K562 (cell line): ENCODE results near the gene PRXL2B. TPM values are rescaled to one million over a fixed set of nuclear protein-coding genes. Genes with fewer than 3 reads are reported as not detected.

ENCODE experiments used
- ADNP ChIP-seq: fragments of 200-800 bp; sonication (Bioruptor generic); IDR thresholded peaks from 2 replicates; pipeline ENCODE4 v1.6.1; 2016; ENCODE audit warnings: missing genetic modification characterization, missing compliant biosample characterization
- ATF3 ChIP-seq, 2 experiments: fragments of 450-650 bp in 1 of 2; sonication (generic) in 1 of 2; formaldehyde crosslinking in 1 of 2; IDR thresholded peaks in 1 of 2; conservative IDR thresholded peaks in 1 of 2; 2 replicates each; pipeline versions ENCODE4 v1.6.1 to v1.8.1; 2016 to 2023; ENCODE audit warnings: mild to moderate bottlenecking in 2 of 2, moderate library complexity in 2 of 2, inconsistent platforms in 1 of 2, missing genetic modification reagents in 1 of 2
- HNRNPLL ChIP-seq: fragments of 200-400 bp; formaldehyde crosslinking; IDR thresholded peaks from 2 replicates; pipeline ENCODE4 v1.6.1; 2017; ENCODE audit warnings: low read length, low read depth, mild to moderate bottlenecking; ENCODE audit not compliant: poor library complexity, severe bottlenecking
- KLF13 ChIP-seq: fragments of 450-650 bp; IDR thresholded peaks from 2 replicates; pipeline ENCODE4 v1.6.1; 2016; ENCODE audit warnings: missing genetic modification characterization, low read depth, mild to moderate bottlenecking, missing compliant biosample characterization, moderate library complexity, borderline replicate concordance
- MLX ChIP-seq, 2 experiments: fragments of 450-650 bp in 1 of 2; sonication (generic) in 1 of 2; formaldehyde crosslinking; conservative IDR thresholded peaks; 2 replicates each; pipeline versions ENCODE4 v1.4.0 to v1.8.1; 2020 to 2022; ENCODE audit warnings: mild to moderate bottlenecking in 1 of 2, missing genetic modification reagents in 1 of 2
- NCOR1 ChIP-seq: fragments of 450-650 bp; IDR thresholded peaks from 2 replicates; pipeline ENCODE4 v1.6.1; 2016; ENCODE audit warnings: mild to moderate bottlenecking, moderate library complexity
- NFE2L1 ChIP-seq: fragments of 450-650 bp; IDR thresholded peaks from 2 replicates; pipeline ENCODE4 v1.6.1; 2016; ENCODE audit warnings: missing genetic modification characterization, low read depth, mild to moderate bottlenecking, missing compliant biosample characterization, moderate library complexity, borderline replicate concordance
- TAF15 ChIP-seq: fragments of 200-400 bp; formaldehyde crosslinking; IDR thresholded peaks from 2 replicates; pipeline ENCODE4 v1.6.1; 2017; ENCODE audit warnings: mild to moderate bottlenecking, low read depth, low read length, moderate library complexity
- THAP12 ChIP-seq: fragments of 250-450 bp; sonication (Bioruptor Pico); IDR thresholded peaks from 2 replicates; pipeline ENCODE4 v1.9.0; 2021; ENCODE audit warnings: mild to moderate bottlenecking, inconsistent platforms
- UBTF ChIP-seq, 2 experiments: IDR thresholded peaks; 2 replicates each; pipeline ENCODE4 v1.6.1; 2012; ENCODE audit warnings: improper control_type of control experiment in 2 of 2, low read depth in 2 of 2, low read length in 2 of 2, borderline replicate concordance in 1 of 2
- ZBTB11 ChIP-seq, 3 experiments: fragments of 200-800 bp in 1 of 3; fragments of 250-450 bp in 1 of 3; fragments of 450-650 bp in 1 of 3; sonication (Bioruptor Pico) in 1 of 3; sonication (Bioruptor generic) in 1 of 3; formaldehyde crosslinking in 1 of 3; IDR thresholded peaks; 2 replicates each; pipeline versions ENCODE4 v1.6.1 to v1.8.0; 2016 to 2022; ENCODE audit warnings: mild to moderate bottlenecking in 2 of 3, missing genetic modification characterization in 2 of 3, missing compliant biosample characterization in 1 of 3, moderate library complexity in 1 of 3
- ZFP36 ChIP-seq: fragments of 150-350 bp; IDR thresholded peaks from 2 replicates; pipeline ENCODE4 v1.6.1; 2018; ENCODE audit warnings: low read length, low read depth; ENCODE audit not compliant: partially characterized antibody
- ZNF282 ChIP-seq: sonication (generic); formaldehyde crosslinking; IDR thresholded peaks from 2 replicates; pipeline ENCODE4 v1.8.1; 2023; ENCODE audit warnings: missing genetic modification reagents
- ZNF780A ChIP-seq: fragments of 250-450 bp; sonication (Bioruptor Pico); IDR thresholded peaks from 2 replicates; pipeline ENCODE4 v1.5.0; 2021; ENCODE audit warnings: mild to moderate bottlenecking
- polyA plus RNA-seq, 8 experiments: library from polyadenylated mRNA; depleted of rRNA in 4 of 8; stranded (reverse) in 5 of 8; unstranded in 3 of 8; fragments of >200 nt; fragmentation: Nextera tagmentation in 2 of 8; fragmentation: Illumina TruSeq in 1 of 8; extraction: Ambion mirVana in 2 of 8; extraction: Trizol in 1 of 8; gene quantifications; 2 replicates each; pipeline versions ENCODE4 v1.2.1 to v1.2.3, GENCODE V29; 2011 to 2014; ENCODE audit warnings: inconsistent platforms in 1 of 8, missing spikeins in 1 of 8
- total RNA-seq, 7 experiments: library from RNA; depleted of rRNA in 6 of 7; stranded (reverse); fragments of >200 nt in 6 of 7; fragmentation: Illumina TruSeq in 2 of 7; extraction: Trizol in 2 of 7; gene quantifications; 2 replicates each; pipeline versions ENCODE4 v1.2.1 to v1.2.3, GENCODE V29; 2011 to 2021; ENCODE audit warnings: low replicate concordance in 1 of 7

Gene PRXL2B
- total and polyA plus RNA-seq, 9 of the 15 experiments (the other 6 are each of a cell fraction or from before 2014, with no cell fraction given), result 0.99 to 25.3 (median 11.8) TPM

GRCh38 chr1:2546515-2547209 lies 39.9 kb upstream of the PRXL2B start (continued):
- no peak for TF ChIP-seq NFE2L1 (tag)
- 0 out of 2 replicates have a peak, but pooled peaks have one; percentile 11 for TF ChIP-seq KLF13
- TF ChIP-seq MLX (CRISPR knock-in tag; conservative IDR thresholded peaks at IDR 0.05), result no peak; a peak in 1 of 4 replicates
- peak; percentile 81 for TF ChIP-seq HNRNPLL
- TF ChIP-seq TAF15, result no peak
- peak; percentile 86; the same call in 1 of the 2 replicates for TF ChIP-seq ZNF780A
- peak; percentile 99 for TF ChIP-seq ZFP36
- no peak for TF ChIP-seq NCOR1
- TF ChIP-seq ADNP, result peak; percentile 98
- TF ChIP-seq UBTF (IDR thresholded peaks at IDR 0.05; ENCODE audit: borderline replicate concordance in 1 of 2, low read depth in 2 of 2, low read length in 2 of 2), result peak; percentile 54 to 64; a peak in 2 of 4 replicates
- no peak for TF ChIP-seq ATF3 (IDR thresholded peaks at IDR 0.05)
- no peak for TF ChIP-seq ATF3 (CRISPR knock-in tag; conservative IDR thresholded peaks at IDR 0.05)
- peak; percentile 65; the same call in 1 of the 2 replicates for TF ChIP-seq ZNF282 (CRISPR knock-in tag)
- TF ChIP-seq ZBTB11 (CRISPR knock-in tag; IDR thresholded peaks at IDR 0.05), result 0 out of 6 replicates have a peak, but pooled peaks of 1 of the 3 experiments have one; percentile 33
- TF ChIP-seq THAP12 (CRISPR knock-in tag), result no peak
